ENCODE measurements around the gene DNAJC21. TPM values are rescaled to one million over a fixed set of nuclear protein-coding genes. Genes with fewer than 3 reads are reported as not detected.

DNAJC21 gene
- total and polyA plus RNA-seq, 9 of the 15 experiments (the other 6 are each of a cell fraction or from before 2014, with no cell fraction given), result 26.6 to 105 (median 70.7) TPM

DNA sequence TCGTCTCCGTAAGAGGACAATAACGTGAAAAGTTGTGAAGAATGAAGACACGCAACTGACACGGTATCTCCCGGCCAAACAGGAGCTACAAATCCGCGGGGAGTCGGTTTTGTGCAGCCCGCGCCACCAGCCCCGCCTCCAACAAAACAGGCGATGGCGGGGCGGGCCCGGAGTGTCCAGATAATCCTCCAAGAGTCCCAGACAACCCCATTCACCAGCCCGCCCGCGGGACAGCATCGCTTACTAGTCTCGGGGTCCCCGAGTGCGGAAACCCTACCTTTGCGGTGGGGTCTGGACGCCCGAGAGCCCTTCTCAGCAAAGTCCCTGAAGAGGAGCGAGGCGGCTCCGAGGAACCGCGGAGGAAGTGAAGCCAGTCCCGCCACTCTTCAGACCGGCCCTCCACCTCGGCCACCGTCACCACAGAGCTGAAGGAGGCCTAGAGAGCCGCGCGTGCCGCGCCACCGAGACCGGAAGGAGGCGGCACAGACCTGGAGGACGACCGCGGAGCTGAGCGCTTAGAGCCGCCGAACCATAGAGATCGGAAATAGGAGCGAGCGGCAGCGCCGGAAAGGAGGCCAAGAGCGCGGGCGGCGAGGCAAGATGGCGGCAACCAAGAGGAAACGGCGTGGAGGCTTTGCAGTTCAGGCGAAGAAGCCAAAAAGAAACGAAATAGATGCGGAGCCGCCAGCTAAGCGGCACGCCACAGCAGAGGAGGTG lies 14.1 kb upstream of the DNAJC21 start, which contains the start of the genes BRIX1 and RAD1 (continued):
- TF ChIP-seq, protein P1, sequence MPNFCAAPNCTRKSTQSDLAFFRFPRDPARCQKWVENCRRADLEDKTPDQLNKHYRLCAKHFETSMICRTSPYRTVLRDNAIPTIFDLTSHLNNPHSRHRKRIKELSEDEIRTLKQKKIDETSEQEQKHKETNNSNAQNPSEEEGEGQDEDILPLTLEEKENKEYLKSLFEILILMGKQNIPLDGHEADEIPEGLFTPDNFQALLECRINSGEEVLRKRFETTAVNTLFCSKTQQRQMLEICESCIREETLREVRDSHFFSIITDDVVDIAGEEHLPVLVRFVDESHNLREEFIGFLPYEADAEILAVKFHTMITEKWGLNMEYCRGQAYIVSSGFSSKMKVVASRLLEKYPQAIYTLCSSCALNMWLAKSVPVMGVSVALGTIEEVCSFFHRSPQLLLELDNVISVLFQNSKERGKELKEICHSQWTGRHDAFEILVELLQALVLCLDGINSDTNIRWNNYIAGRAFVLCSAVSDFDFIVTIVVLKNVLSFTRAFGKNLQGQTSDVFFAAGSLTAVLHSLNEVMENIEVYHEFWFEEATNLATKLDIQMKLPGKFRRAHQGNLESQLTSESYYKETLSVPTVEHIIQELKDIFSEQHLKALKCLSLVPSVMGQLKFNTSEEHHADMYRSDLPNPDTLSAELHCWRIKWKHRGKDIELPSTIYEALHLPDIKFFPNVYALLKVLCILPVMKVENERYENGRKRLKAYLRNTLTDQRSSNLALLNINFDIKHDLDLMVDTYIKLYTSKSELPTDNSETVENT (CRISPR knock-in tag; IDR thresholded peaks at IDR 0.05), result peak; percentile 98
- TF ChIP-seq FOXM1 (IDR thresholded peaks at IDR 0.05; ENCODE audit: low read depth) (no peak), FOXM1 (CRISPR knock-in tag; IDR thresholded peaks at IDR 0.05; ENCODE audit: low read depth) (peak; percentile 66; the same call in 1 of the 2 replicates), NFE2L1 (tag; IDR thresholded peaks at IDR 0.05; ENCODE audit: borderline replicate concordance, low read depth) (no peak), ERF (CRISPR knock-in tag; IDR thresholded peaks at IDR 0.05) (peak; percentile 36; the same call in 1 of the 2 replicates), KDM5B (IDR thresholded peaks at IDR 0.05; ENCODE audit: insufficient replicate concordance, low read depth, low read length) (peak; percentile 93), SP1 (CRISPR knock-in tag; IDR thresholded peaks at IDR 0.05) (peak; percentile 87), ZNF766 (CRISPR knock-in tag; conservative IDR thresholded peaks at IDR 0.05) (peak; percentile 48; the same call in 1 of the 2 replicates), GTF2E2 (tag; IDR thresholded peaks at IDR 0.05) (peak; percentile 84), ZNF217 (CRISPR knock-in tag; IDR thresholded peaks at IDR 0.05) (no peak), PHF21A (IDR thresholded peaks at IDR 0.05; ENCODE audit: borderline replicate concordance, low read depth) (no peak), NCOA2 (IDR thresholded peaks at IDR 0.05; ENCODE audit: partially characterized antibody in 2 of 2) (no peak), CTBP1 (IDR thresholded peaks at IDR 0.05; ENCODE audit: borderline replicate concordance) (peak; percentile 75), TAF9B (IDR thresholded peaks at IDR 0.05; ENCODE audit: partially characterized antibody) (peak; percentile 99)
- TF ChIP-seq, protein P2, sequence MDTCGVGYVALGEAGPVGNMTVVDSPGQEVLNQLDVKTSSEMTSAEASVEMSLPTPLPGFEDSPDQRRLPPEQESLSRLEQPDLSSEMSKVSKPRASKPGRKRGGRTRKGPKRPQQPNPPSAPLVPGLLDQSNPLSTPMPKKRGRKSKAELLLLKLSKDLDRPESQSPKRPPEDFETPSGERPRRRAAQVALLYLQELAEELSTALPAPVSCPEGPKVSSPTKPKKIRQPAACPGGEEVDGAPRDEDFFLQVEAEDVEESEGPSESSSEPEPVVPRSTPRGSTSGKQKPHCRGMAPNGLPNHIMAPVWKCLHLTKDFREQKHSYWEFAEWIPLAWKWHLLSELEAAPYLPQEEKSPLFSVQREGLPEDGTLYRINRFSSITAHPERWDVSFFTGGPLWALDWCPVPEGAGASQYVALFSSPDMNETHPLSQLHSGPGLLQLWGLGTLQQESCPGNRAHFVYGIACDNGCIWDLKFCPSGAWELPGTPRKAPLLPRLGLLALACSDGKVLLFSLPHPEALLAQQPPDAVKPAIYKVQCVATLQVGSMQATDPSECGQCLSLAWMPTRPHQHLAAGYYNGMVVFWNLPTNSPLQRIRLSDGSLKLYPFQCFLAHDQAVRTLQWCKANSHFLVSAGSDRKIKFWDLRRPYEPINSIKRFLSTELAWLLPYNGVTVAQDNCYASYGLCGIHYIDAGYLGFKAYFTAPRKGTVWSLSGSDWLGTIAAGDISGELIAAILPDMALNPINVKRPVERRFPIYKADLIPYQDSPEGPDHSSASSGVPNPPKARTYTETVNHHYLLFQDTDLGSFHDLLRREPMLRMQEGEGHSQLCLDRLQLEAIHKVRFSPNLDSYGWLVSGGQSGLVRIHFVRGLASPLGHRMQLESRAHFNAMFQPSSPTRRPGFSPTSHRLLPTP (IDR thresholded peaks at IDR 0.05; ENCODE audit: borderline replicate concordance, extremely low read depth, insufficient read length), result no peak
- TF ChIP-seq, protein P3, sequence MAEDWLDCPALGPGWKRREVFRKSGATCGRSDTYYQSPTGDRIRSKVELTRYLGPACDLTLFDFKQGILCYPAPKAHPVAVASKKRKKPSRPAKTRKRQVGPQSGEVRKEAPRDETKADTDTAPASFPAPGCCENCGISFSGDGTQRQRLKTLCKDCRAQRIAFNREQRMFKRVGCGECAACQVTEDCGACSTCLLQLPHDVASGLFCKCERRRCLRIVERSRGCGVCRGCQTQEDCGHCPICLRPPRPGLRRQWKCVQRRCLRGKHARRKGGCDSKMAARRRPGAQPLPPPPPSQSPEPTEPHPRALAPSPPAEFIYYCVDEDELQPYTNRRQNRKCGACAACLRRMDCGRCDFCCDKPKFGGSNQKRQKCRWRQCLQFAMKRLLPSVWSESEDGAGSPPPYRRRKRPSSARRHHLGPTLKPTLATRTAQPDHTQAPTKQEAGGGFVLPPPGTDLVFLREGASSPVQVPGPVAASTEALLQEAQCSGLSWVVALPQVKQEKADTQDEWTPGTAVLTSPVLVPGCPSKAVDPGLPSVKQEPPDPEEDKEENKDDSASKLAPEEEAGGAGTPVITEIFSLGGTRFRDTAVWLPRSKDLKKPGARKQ (CRISPR knock-in tag; IDR thresholded peaks at IDR 0.05), result no peak
- TF ChIP-seq, protein P4, sequence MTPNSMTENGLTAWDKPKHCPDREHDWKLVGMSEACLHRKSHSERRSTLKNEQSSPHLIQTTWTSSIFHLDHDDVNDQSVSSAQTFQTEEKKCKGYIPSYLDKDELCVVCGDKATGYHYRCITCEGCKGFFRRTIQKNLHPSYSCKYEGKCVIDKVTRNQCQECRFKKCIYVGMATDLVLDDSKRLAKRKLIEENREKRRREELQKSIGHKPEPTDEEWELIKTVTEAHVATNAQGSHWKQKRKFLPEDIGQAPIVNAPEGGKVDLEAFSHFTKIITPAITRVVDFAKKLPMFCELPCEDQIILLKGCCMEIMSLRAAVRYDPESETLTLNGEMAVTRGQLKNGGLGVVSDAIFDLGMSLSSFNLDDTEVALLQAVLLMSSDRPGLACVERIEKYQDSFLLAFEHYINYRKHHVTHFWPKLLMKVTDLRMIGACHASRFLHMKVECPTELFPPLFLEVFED (CRISPR knock-in tag; conservative IDR thresholded peaks at IDR 0.05), result 0 out of 2 replicates have a peak, but pooled peaks have one; percentile 42
